Measurements from ENCODE around the gene HDAC7. TPM values are rescaled to one million over a fixed set of nuclear protein-coding genes. Genes with fewer than 3 reads are reported as not detected.

HDAC7 gene
- total RNA-seq, 4 donors from 2014 or later, result 9.8 to 80.9 (median 36.8) TPM

DNA sequence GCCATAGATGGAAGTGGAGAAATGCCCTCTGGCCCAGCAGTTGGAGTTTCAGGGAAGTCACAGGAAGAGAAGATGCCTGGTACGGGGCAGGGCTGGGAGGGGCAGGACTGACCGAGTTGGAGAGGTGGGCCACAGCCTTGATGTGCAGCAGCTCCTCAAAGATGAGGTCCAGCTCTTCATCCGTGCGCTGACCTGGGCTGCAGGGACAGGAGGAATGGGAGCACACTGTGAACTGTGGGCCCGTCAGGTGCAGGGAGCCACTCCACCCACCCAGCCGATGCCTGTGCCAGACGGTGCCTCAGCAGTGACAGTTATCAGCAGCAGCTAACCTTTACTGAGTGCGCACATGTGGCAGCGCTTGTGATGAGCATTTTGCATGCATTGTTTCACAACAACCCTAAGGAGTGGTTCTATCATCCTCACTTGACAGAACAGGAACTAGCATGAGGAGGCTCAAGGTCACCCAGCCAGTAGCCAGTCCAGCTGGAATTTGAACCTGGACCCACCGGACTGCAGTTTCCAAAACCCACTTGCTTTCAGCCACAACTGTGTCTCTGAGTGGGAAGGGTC lies 69.4 kb downstream of the HDAC7 start:
- Histone ChIP-seq H3K9me3 (no peaks in the 10 kb centered on the region), H3K27me3 (no peaks in the 10 kb centered on the region)
- no peak for TF ChIP-seq POLR2A (IDR thresholded peaks at IDR 0.05)
- TF ChIP-seq, protein P1, sequence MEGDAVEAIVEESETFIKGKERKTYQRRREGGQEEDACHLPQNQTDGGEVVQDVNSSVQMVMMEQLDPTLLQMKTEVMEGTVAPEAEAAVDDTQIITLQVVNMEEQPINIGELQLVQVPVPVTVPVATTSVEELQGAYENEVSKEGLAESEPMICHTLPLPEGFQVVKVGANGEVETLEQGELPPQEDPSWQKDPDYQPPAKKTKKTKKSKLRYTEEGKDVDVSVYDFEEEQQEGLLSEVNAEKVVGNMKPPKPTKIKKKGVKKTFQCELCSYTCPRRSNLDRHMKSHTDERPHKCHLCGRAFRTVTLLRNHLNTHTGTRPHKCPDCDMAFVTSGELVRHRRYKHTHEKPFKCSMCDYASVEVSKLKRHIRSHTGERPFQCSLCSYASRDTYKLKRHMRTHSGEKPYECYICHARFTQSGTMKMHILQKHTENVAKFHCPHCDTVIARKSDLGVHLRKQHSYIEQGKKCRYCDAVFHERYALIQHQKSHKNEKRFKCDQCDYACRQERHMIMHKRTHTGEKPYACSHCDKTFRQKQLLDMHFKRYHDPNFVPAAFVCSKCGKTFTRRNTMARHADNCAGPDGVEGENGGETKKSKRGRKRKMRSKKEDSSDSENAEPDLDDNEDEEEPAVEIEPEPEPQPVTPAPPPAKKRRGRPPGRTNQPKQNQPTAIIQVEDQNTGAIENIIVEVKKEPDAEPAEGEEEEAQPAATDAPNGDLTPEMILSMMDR (IDR thresholded peaks at IDR 0.05), result no peak

DNA sequence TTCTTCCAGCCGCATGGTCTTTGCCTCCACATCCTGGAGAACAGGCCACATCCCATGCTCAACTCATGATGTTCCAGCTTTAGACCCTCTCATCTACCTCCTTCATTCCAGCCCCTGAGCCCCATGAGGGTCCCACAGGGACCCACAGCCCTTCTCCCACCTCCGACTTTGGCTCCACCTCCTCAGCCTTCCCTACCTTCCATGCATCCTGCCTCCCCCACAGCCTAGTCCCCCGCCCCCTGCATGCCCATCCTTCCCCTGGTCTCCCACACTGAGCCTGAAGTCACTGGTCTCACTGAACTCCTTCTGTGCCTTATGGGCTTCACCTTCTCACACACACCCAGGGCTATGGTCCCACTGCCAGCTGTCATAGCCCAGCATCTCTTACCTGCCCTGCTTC lies 70.8 kb downstream of the HDAC7 start:
- DNase-seq, result no peak
- Histone ChIP-seq H3K9me3 (no peaks in the 10 kb centered on the region), H3K4me3 (no peak overlapping the region), H3K27me3 (no peaks in the 10 kb centered on the region), H3K36me3 (no peaks in the 10 kb centered on the region), H3K27ac (no peak overlapping the region), H3K4me1 (peaks cover 0 to 8% (median 3%) of the 10 kb centered on the region in 4 donors)
- TF ChIP-seq POLR2A (IDR thresholded peaks at IDR 0.05), result no peak
- TF ChIP-seq, protein P1 (IDR thresholded peaks at IDR 0.05), result no peak

More for the DNA sequence above, 69.4 kb downstream of the HDAC7 start:
- peaks cover 0 to 21% (median 3%) of the 10 kb centered on the region in 4 donors for H3K4me1 ChIP-seq
- H3K36me3 ChIP-seq, result no peaks in the 10 kb centered on the region
- DNase-seq, result no peak
- no peak overlapping the region for H3K4me3 ChIP-seq
- no peak overlapping the region for H3K27ac ChIP-seq

DNA sequence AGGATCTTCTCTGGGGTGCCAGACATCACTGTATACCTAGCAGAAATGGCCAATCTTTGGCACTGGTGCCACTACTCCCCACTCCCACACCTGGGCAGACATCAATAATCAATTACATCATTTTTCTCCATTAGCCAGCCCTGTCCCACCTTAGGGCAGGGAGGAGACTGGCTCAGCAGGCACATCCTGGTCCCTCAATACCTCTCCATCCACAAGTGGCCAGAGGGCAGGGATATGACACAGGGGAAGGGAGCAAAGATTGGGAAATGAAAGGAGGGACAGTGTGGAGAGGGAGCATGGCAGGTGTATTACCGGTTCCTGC lies 71.2 kb downstream of the HDAC7 start:
- DNase-seq, result no peak
- H3K4me3 ChIP-seq, result no peak overlapping the region
- no peak overlapping the region for H3K27ac ChIP-seq
- TF ChIP-seq POLR2A (IDR thresholded peaks at IDR 0.05), result no peak
- TF ChIP-seq, protein P1 (IDR thresholded peaks at IDR 0.05), result no peak
- peaks cover 0 to 7% (median 2%) of the 10 kb centered on the region in 4 donors for H3K4me1 ChIP-seq
- H3K9me3 ChIP-seq, result no peaks in the 10 kb centered on the region
- no peaks in the 10 kb centered on the region for H3K36me3 ChIP-seq
- H3K27me3 ChIP-seq, result no peaks in the 10 kb centered on the region

DNA sequence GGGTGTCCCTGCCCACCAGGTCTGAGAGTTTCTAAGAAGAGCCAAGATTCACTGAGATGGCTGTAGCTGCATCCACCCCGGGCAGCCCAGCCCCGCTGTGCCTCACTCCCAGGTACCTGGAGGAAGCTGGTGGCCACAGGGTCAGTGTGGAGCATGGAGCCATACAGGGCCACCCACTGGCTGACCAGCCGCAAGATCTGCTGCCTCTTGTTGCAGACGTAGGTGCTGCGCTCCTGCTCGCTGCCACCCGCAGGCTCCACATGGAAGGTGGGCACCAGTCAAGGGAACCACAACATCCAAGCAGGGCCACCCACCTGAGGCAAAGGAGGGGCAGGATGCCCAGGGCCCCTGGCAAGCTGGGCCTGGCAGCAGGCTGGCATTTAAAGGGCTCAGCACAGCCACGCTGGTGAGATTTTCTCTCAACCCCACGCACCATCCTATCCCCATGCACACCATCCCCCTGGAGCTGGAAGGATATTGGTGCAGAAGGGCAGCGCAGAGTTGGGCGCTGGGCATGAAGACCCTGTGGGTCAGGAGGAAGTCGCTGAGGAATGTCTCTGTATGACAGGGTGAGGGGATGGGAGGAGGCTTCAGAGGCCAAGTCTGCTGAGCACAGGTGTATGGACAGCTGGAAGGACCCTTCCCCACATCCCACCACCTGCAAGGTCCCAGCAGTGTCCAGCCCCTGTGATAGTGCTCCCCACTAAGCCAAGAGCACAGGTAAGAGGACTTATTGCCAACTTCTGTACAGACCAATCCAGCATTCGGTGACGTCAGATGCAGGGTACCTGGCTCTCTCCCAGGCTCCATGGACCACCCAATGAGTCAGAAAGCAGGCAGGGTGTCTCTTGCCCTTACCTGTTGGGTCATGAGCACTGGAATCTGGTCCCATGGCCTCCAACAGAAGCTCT lies 71.9 kb downstream of the HDAC7 start:
- TF ChIP-seq, protein P1 (IDR thresholded peaks at IDR 0.05), result no peak
- TF ChIP-seq POLR2A (IDR thresholded peaks at IDR 0.05), result no peak
- Histone ChIP-seq H3K27me3 (no peaks in the 10 kb centered on the region), H3K36me3 (no peaks in the 10 kb centered on the region), H3K4me1 (peaks cover 0 to 7% (median 0%) of the 10 kb centered on the region in 4 donors), H3K27ac (no peak overlapping the region), H3K9me3 (no peaks in the 10 kb centered on the region), H3K4me3 (no peak overlapping the region)
- DNase-seq, result no peak

DNA sequence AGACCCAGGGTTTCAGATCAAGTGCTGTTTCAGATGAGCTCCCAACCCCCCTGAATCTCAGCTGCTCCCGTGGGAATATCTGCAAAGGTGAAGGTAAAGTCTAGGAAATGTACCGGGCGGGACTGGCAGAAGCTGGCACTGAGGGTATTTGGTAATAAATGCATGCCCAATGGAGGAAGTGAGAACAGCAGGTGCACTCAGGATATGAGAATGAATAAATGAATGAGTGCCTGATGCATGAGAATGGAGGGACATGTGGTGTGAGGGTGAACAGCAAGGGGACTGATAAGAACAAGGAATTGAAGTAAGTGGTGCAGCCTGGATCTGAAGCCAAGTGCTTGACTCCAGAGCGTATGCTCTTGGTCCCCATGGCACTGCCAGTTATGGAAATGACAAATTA lies 72.6 kb downstream of the HDAC7 start:
- H3K36me3 ChIP-seq, result no peaks in the 10 kb centered on the region

More for the DNA sequence above, 72.6 kb downstream of the HDAC7 start:
- Histone ChIP-seq H3K27me3 (no peaks in the 10 kb centered on the region), H3K4me1 (peaks cover 0 to 7% (median 0%) of the 10 kb centered on the region in 4 donors), H3K9me3 (no peaks in the 10 kb centered on the region), H3K4me3 (no peak overlapping the region), H3K27ac (no peak overlapping the region)
- no peak for TF ChIP-seq POLR2A (IDR thresholded peaks at IDR 0.05)
- TF ChIP-seq, protein P1 (IDR thresholded peaks at IDR 0.05), result no peak
- DNase-seq, result no peak
